ENCODE measurements around the gene FOXK1. TPM values are rescaled to one million over a fixed set of nuclear protein-coding genes. Genes with fewer than 3 reads are reported as not detected.

Gene FOXK1
- total and polyA plus RNA-seq, 4 experiments from 2014 or later, result 1.3 to 53.3 (median 29.0) TPM

- H3K4me1 Mint-ChIP-seq, result peaks cover 2 to 5% (median 4%) of the 10 kb centered on the region in 4 donors
- H3K4me1 ChIP-seq (ENCODE audit: insufficient read depth, low read length), result no peaks in the 10 kb centered on the region
- ChIA-PET CTCF (ENCODE audit: partially characterized antibody) (no interaction called here), POLR2A (ENCODE audit: partially characterized antibody) (no interaction called here)
- no peaks in the 10 kb centered on the region for H3K36me3 Mint-ChIP-seq
- DNase-seq, result no peak
- peaks cover 16 to 25% of the 10 kb centered on the region in 2 donors for H3K27me3 Mint-ChIP-seq
- H3K27me3 ChIP-seq (ENCODE audit: insufficient read depth, low read length), result peaks cover 4% of the 10 kb centered on the region
- intact Hi-C loops (cut with micrococcal nuclease), result no loop called here
- no peaks in the 10 kb centered on the region for H3K36me3 ChIP-seq (ENCODE audit: insufficient read depth, low read length)
- H3K4me3 Mint-ChIP-seq, result peak overlapping the region in 1 of 8 donors; percentile 39
- H3K27ac ChIP-seq (ENCODE audit: low read depth, low read length), result no peak overlapping the region
- no peaks in the 10 kb centered on the region for H3K9me3 ChIP-seq (ENCODE audit: control insufficient read depth in 1 of 2, low read length in 2 of 2)
- H3K9me3 Mint-ChIP-seq, result peaks cover 0 to 2% (median 0%) of the 10 kb centered on the region in 8 donors
- H3K27ac Mint-ChIP-seq, result no peak overlapping the region
- no peak overlapping the region for H3K4me3 ChIP-seq (ENCODE audit: low read length in 2 of 2)
Measured at GRCh38 chr7:4815121-4815520, 133.0 kb downstream of the FOXK1 start.

GRCh38 chr7:4815609-4816418 is 133.7 kb downstream of the FOXK1 start:
- Mint-ChIP-seq H3K4me1 (peaks cover 0 to 2% (median 0%) of the 10 kb centered on the region in 4 donors), H3K36me3 (no peaks in the 10 kb centered on the region), H3K4me3 (no peak overlapping the region), H3K9me3 (peaks cover 0 to 2% (median 0%) of the 10 kb centered on the region in 8 donors), H3K27ac (no peak overlapping the region), H3K27me3 (peaks cover 16 to 22% of the 10 kb centered on the region in 2 donors)
- no peaks in the 10 kb centered on the region for H3K9me3 ChIP-seq (ENCODE audit: control insufficient read depth in 1 of 2, low read length in 2 of 2)
- no peak overlapping the region for H3K4me3 ChIP-seq (ENCODE audit: low read length in 2 of 2)
- POLR2A ChIA-PET (ENCODE audit: partially characterized antibody), result no interaction called here
- H3K27me3 ChIP-seq (ENCODE audit: insufficient read depth, low read length), result peaks cover 4% of the 10 kb centered on the region
- H3K27ac ChIP-seq (ENCODE audit: low read depth, low read length), result no peak overlapping the region
- intact Hi-C loops (cut with micrococcal nuclease), result no loop called here
- DNase-seq, result no peak
- CTCF ChIA-PET (ENCODE audit: partially characterized antibody), result no interaction called here
- H3K4me1 ChIP-seq (ENCODE audit: insufficient read depth, low read length), result no peaks in the 10 kb centered on the region
- no peaks in the 10 kb centered on the region for H3K36me3 ChIP-seq (ENCODE audit: insufficient read depth, low read length)

- Histone ChIP-seq H3K27ac (ENCODE audit: low read depth, low read length) (no peak overlapping the region), H3K4me3 (ENCODE audit: low read length in 2 of 2) (no peak overlapping the region), H3K27me3 (ENCODE audit: insufficient read depth, low read length) (peaks cover 4% of the 10 kb centered on the region), H3K9me3 (ENCODE audit: control insufficient read depth in 1 of 2, low read length in 2 of 2) (no peaks in the 10 kb centered on the region), H3K36me3 (ENCODE audit: insufficient read depth, low read length) (no peaks in the 10 kb centered on the region), H3K4me1 (ENCODE audit: insufficient read depth, low read length) (no peaks in the 10 kb centered on the region)
- Mint-ChIP-seq H3K27ac (no peak overlapping the region), H3K36me3 (no peaks in the 10 kb centered on the region), H3K27me3 (peaks cover 16 to 22% of the 10 kb centered on the region in 2 donors), H3K9me3 (peaks cover 0 to 2% (median 0%) of the 10 kb centered on the region in 8 donors), H3K4me1 (peaks cover 0 to 2% (median 0%) of the 10 kb centered on the region in 4 donors), H3K4me3 (no peak overlapping the region)
- no peak for DNase-seq
- POLR2A ChIA-PET (ENCODE audit: partially characterized antibody), result no interaction called here
- CTCF ChIA-PET (ENCODE audit: partially characterized antibody), result no interaction called here
- intact Hi-C loops (cut with micrococcal nuclease), result no loop called here
Measured at GRCh38 chr7:4816419-4817080, 134.5 kb downstream of the FOXK1 start.

- H3K36me3 Mint-ChIP-seq, result no peaks in the 10 kb centered on the region
- CTCF ChIA-PET (ENCODE audit: partially characterized antibody), result no interaction called here
Measured at GRCh38 chr7:4817178-4817901, 135.2 kb downstream of the FOXK1 start.

GRCh38 chr7:4818000-4818794 is 136.1 kb downstream of the FOXK1 start:
- Histone ChIP-seq H3K27ac (ENCODE audit: low read depth, low read length) (no peak overlapping the region), H3K36me3 (ENCODE audit: insufficient read depth, low read length) (no peaks in the 10 kb centered on the region), H3K4me1 (ENCODE audit: insufficient read depth, low read length) (no peaks in the 10 kb centered on the region), H3K4me3 (ENCODE audit: low read length in 2 of 2) (no peak overlapping the region), H3K9me3 (ENCODE audit: control insufficient read depth in 1 of 2, low read length in 2 of 2) (no peaks in the 10 kb centered on the region), H3K27me3 (ENCODE audit: insufficient read depth, low read length) (peaks cover 4% of the 10 kb centered on the region)
- Mint-ChIP-seq H3K4me1 (no peaks in the 10 kb centered on the region), H3K36me3 (no peaks in the 10 kb centered on the region), H3K4me3 (no peak overlapping the region), H3K27me3 (peaks cover 18 to 19% of the 10 kb centered on the region in 2 donors), H3K9me3 (no peaks in the 10 kb centered on the region), H3K27ac (no peak overlapping the region)
- POLR2A ChIA-PET (ENCODE audit: partially characterized antibody), result no interaction called here
- intact Hi-C loops (cut with micrococcal nuclease), result no loop called here
- no peak for DNase-seq
- CTCF ChIA-PET (ENCODE audit: partially characterized antibody), result no interaction called here

More at GRCh38 chr7:4817178-4817901, 135.2 kb downstream of the FOXK1 start:
- POLR2A ChIA-PET (ENCODE audit: partially characterized antibody), result no interaction called here
- no peak overlapping the region for H3K4me3 ChIP-seq (ENCODE audit: low read length in 2 of 2)
- Mint-ChIP-seq H3K4me1 (peaks cover 0 to 2% (median 0%) of the 10 kb centered on the region in 4 donors), H3K9me3 (peaks cover 0 to 2% (median 0%) of the 10 kb centered on the region in 8 donors), H3K27me3 (peaks cover 18 to 23% of the 10 kb centered on the region in 2 donors), H3K4me3 (no peak overlapping the region), H3K27ac (no peak overlapping the region)
- intact Hi-C loops (cut with micrococcal nuclease), result no loop called here
- no peak for DNase-seq
- no peaks in the 10 kb centered on the region for H3K4me1 ChIP-seq (ENCODE audit: insufficient read depth, low read length)
- no peaks in the 10 kb centered on the region for H3K9me3 ChIP-seq (ENCODE audit: control insufficient read depth in 1 of 2, low read length in 2 of 2)
- peaks cover 4% of the 10 kb centered on the region for H3K27me3 ChIP-seq (ENCODE audit: insufficient read depth, low read length)
- no peak overlapping the region for H3K27ac ChIP-seq (ENCODE audit: low read depth, low read length)
- H3K36me3 ChIP-seq (ENCODE audit: insufficient read depth, low read length), result no peaks in the 10 kb centered on the region

GRCh38 chr7:4819560-4820404 is 137.7 kb downstream of the FOXK1 start:
- H3K4me1 ChIP-seq (ENCODE audit: insufficient read depth, low read length), result no peaks in the 10 kb centered on the region
- intact Hi-C loops (cut with micrococcal nuclease), result no loop called here
- H3K27ac ChIP-seq (ENCODE audit: low read depth, low read length), result no peak overlapping the region
- no peak overlapping the region for H3K4me3 ChIP-seq (ENCODE audit: low read length in 2 of 2)
- Mint-ChIP-seq H3K9me3 (peaks cover 0 to 2% (median 0%) of the 10 kb centered on the region in 8 donors), H3K27ac (no peak overlapping the region), H3K36me3 (no peaks in the 10 kb centered on the region), H3K4me3 (no peak overlapping the region), H3K4me1 (no peaks in the 10 kb centered on the region), H3K27me3 (peaks cover 7 to 10% of the 10 kb centered on the region in 2 donors)
- no peaks in the 10 kb centered on the region for H3K9me3 ChIP-seq (ENCODE audit: control insufficient read depth in 1 of 2, low read length in 2 of 2)
- CTCF ChIA-PET (ENCODE audit: partially characterized antibody), result no interaction called here
- DNase-seq, result no peak
- no peaks in the 10 kb centered on the region for H3K27me3 ChIP-seq (ENCODE audit: insufficient read depth, low read length)
- POLR2A ChIA-PET (ENCODE audit: partially characterized antibody), result no interaction called here
- no peaks in the 10 kb centered on the region for H3K36me3 ChIP-seq (ENCODE audit: insufficient read depth, low read length)
